ENCODE measurements around the gene GSTP1.
A peak's percentile ranks its signal among the peaks of the same experiment; 100 is the strongest.
"Not testable (repeated sequence)": the region's sequence is repeated elsewhere in the genome, so short reads cannot be mapped to it uniquely, and the experiment has no call there.

Gene GSTP1

GRCh38 chr11:67618901-67619659 is 35.5 kb downstream of the GSTP1 start:
- peaks cover 24 to 25% of the 10 kb centered on the region in 2 donors for H3K4me1 Mint-ChIP-seq
- H3K4me3 Mint-ChIP-seq; H3K27ac Mint-ChIP-seq; DNase-seq; H3K27me3 Mint-ChIP-seq; ATAC-seq (replicated peaks); H3K9me3 Mint-ChIP-seq: not testable (repeated sequence)
- H3K36me3 Mint-ChIP-seq: peaks cover 9 to 17% of the 10 kb centered on the region in 2 donors

- not testable (repeated sequence) for H3K9me3 Mint-ChIP-seq; H3K4me3 Mint-ChIP-seq; ATAC-seq (replicated peaks); DNase-seq; H3K27ac Mint-ChIP-seq; H3K27me3 Mint-ChIP-seq
- peaks cover 16% of the 10 kb centered on the region in 2 donors for H3K4me1 Mint-ChIP-seq
- peaks cover 9 to 17% of the 10 kb centered on the region in 2 donors for H3K36me3 Mint-ChIP-seq
These were observed 36.3 kb downstream of the GSTP1 start for GRCh38 chr11:67619683-67620618.

- H3K27me3 Mint-ChIP-seq; H3K4me3 Mint-ChIP-seq; ATAC-seq (replicated peaks); H3K27ac Mint-ChIP-seq; DNase-seq; H3K9me3 Mint-ChIP-seq: not testable (repeated sequence)
- peaks cover 8 to 17% of the 10 kb centered on the region in 2 donors for H3K36me3 Mint-ChIP-seq
- peaks cover 12 to 16% of the 10 kb centered on the region in 2 donors for H3K4me1 Mint-ChIP-seq
These were observed 37.0 kb downstream of the GSTP1 start for GRCh38 chr11:67620621-67621020.

- H3K36me3 Mint-ChIP-seq: peaks cover 12 to 24% of the 10 kb centered on the region in 2 donors
- not testable (repeated sequence) for H3K4me1 Mint-ChIP-seq; ATAC-seq (replicated peaks); H3K27ac Mint-ChIP-seq; DNase-seq; H3K4me3 Mint-ChIP-seq; H3K9me3 Mint-ChIP-seq; H3K27me3 Mint-ChIP-seq
These were observed 38.3 kb downstream of the GSTP1 start for GRCh38 chr11:67621928-67622327.

- not testable (repeated sequence) for DNase-seq; H3K27me3 Mint-ChIP-seq; H3K4me1 Mint-ChIP-seq; ATAC-seq (replicated peaks); H3K9me3 Mint-ChIP-seq; H3K27ac Mint-ChIP-seq; H3K4me3 Mint-ChIP-seq
- H3K36me3 Mint-ChIP-seq: peaks cover 22 to 29% of the 10 kb centered on the region in 2 donors
These were observed 39.3 kb downstream of the GSTP1 start for GRCh38 chr11:67622905-67623304.

- not testable (repeated sequence) for H3K4me3 Mint-ChIP-seq; H3K27ac Mint-ChIP-seq; ATAC-seq (replicated peaks); H3K27me3 Mint-ChIP-seq; DNase-seq; H3K9me3 Mint-ChIP-seq
- Mint-ChIP-seq H3K4me1 (peaks cover 8 to 15% of the 10 kb centered on the region in 2 donors), H3K36me3 (peaks cover 22 to 29% of the 10 kb centered on the region in 2 donors)
These were observed 40.2 kb downstream of the GSTP1 start for GRCh38 chr11:67623795-67624194.

GRCh38 chr11:67626131-67626833 is 42.7 kb downstream of the GSTP1 start:
- not testable (repeated sequence) for DNase-seq; H3K27me3 Mint-ChIP-seq; H3K4me3 Mint-ChIP-seq; H3K9me3 Mint-ChIP-seq; ATAC-seq (replicated peaks); H3K27ac Mint-ChIP-seq
- peaks cover 15 to 28% of the 10 kb centered on the region in 2 donors for H3K4me1 Mint-ChIP-seq
- peaks cover 14 to 18% of the 10 kb centered on the region in 2 donors for H3K36me3 Mint-ChIP-seq

- Mint-ChIP-seq H3K4me1 (peaks cover 15 to 31% of the 10 kb centered on the region in 2 donors), H3K4me3 (no peak overlapping the region), H3K27ac (no peak overlapping the region), H3K9me3 (no peaks in the 10 kb centered on the region), H3K36me3 (peaks cover 14 to 18% of the 10 kb centered on the region in 2 donors), H3K27me3 (no peaks in the 10 kb centered on the region)
- no peak for DNase-seq
- no peak for ATAC-seq (replicated peaks)
These were observed 43.4 kb downstream of the GSTP1 start for GRCh38 chr11:67626970-67627369.

GRCh38 chr11:67627441-67627811 is 43.8 kb downstream of the GSTP1 start:
- ATAC-seq (replicated peaks) (no peak), DNase-seq (no peak)
- Mint-ChIP-seq H3K27me3 (no peaks in the 10 kb centered on the region), H3K36me3 (peaks cover 14 to 18% of the 10 kb centered on the region in 2 donors), H3K4me3 (peak overlapping the region in 1 of 2 donors; percentile 50), H3K9me3 (no peaks in the 10 kb centered on the region), H3K4me1 (peaks cover 16 to 33% of the 10 kb centered on the region in 2 donors), H3K27ac (peak overlapping the region; percentile 25)

GRCh38 chr11:67627812-67628624 is 44.4 kb downstream of the GSTP1 start:
- Mint-ChIP-seq H3K27ac (peak overlapping the region; percentile 25), H3K9me3 (no peaks in the 10 kb centered on the region), H3K36me3 (peaks cover 14 to 18% of the 10 kb centered on the region in 2 donors), H3K4me1 (peaks cover 16 to 33% of the 10 kb centered on the region in 2 donors), H3K4me3 (peak overlapping the region in 1 of 2 donors; percentile 50), H3K27me3 (no peaks in the 10 kb centered on the region)
- ATAC-seq (replicated peaks) (no peak), DNase-seq (no peak)

- ATAC-seq (replicated peaks) (no peak), DNase-seq (no peak)
- Mint-ChIP-seq H3K4me1 (peaks cover 16 to 33% of the 10 kb centered on the region in 2 donors), H3K27me3 (no peaks in the 10 kb centered on the region), H3K4me3 (peak overlapping the region; percentile 79 to 81), H3K9me3 (no peaks in the 10 kb centered on the region), H3K27ac (peak overlapping the region; percentile 93), H3K36me3 (peaks cover 14 to 18% of the 10 kb centered on the region in 2 donors)
These were observed 45.2 kb downstream of the GSTP1 start for GRCh38 chr11:67628710-67629385.

- peaks cover 14 to 18% of the 10 kb centered on the region in 2 donors for H3K36me3 Mint-ChIP-seq
- peak within 1 kb of the TSS; percentile 93 for H3K27ac Mint-ChIP-seq
- H3K9me3 Mint-ChIP-seq: no peaks in the 10 kb centered on the region
- peak within 1 kb of the TSS; percentile 82 to 86 for H3K4me3 Mint-ChIP-seq
- ATAC-seq (replicated peaks) (peak; percentile 73), DNase-seq (peak; percentile 88)
- H3K27me3 Mint-ChIP-seq: no peaks in the 10 kb centered on the region
- peaks cover 16 to 33% of the 10 kb centered on the region in 2 donors for H3K4me1 Mint-ChIP-seq
These were observed 46.0 kb downstream of the GSTP1 start, which contains the start of gene NUDT8 for GRCh38 chr11:67629386-67630227. TSS of gene NUDT8 (minus strand) at chr11:67629937. CDS start at chr11:67629911, 26 bp downstream.
